HepG2 (cell line): ENCODE data around the gene PEX12. TPM values are rescaled to one million over a fixed set of nuclear protein-coding genes. Genes with fewer than 3 reads are reported as not detected.
A peak's percentile ranks its signal among the peaks of the same experiment; 100 is the strongest.

ENCODE experiments used
- MXI1 ChIP-seq: IDR thresholded peaks from 3 replicates; pipeline ENCODE4 v1.6.1; 2012; ENCODE audit warnings: low read depth, low read length, inconsistent platforms, borderline replicate concordance
- NFKBIZ ChIP-seq: IDR thresholded peaks from 2 replicates; pipeline ENCODE4 v1.6.1; 2018; ENCODE audit warnings: missing genetic modification reagents, missing compliant biosample characterization
- PHF8 ChIP-seq: sonication (generic); formaldehyde crosslinking; IDR thresholded peaks from 2 replicates; pipeline ENCODE4 v1.5.0; 2020; ENCODE audit warnings: missing genetic modification reagents
- RERE ChIP-seq: IDR thresholded peaks from 2 replicates; pipeline ENCODE4 v1.6.1; 2016; ENCODE audit warnings: low read depth, missing genetic modification reagents, missing compliant biosample characterization
- TRAFD1 ChIP-seq: sonication (generic); formaldehyde crosslinking; IDR thresholded peaks from 2 replicates; pipeline ENCODE4 v1.5.1; 2020; ENCODE audit warnings: missing genetic modification reagents, mild to moderate bottlenecking, borderline replicate concordance
- ZBTB34 ChIP-seq: sonication (generic); formaldehyde crosslinking; IDR thresholded peaks from 2 replicates; pipeline ENCODE4 v1.8.0; 2022; ENCODE audit warnings: mild to moderate bottlenecking, missing genetic modification reagents
- ZBTB38 ChIP-seq: sonication (generic); formaldehyde crosslinking; IDR thresholded peaks from 2 replicates; pipeline ENCODE4 v1.5.1; 2020; ENCODE audit warnings: mild to moderate bottlenecking, missing genetic modification reagents
- ZFP36L1 ChIP-seq: sonication (generic); formaldehyde crosslinking; IDR thresholded peaks from 2 replicates; pipeline ENCODE4 v1.8.0; 2022; ENCODE audit warnings: mild to moderate bottlenecking, missing genetic modification reagents, moderate library complexity
- ZSCAN25 ChIP-seq: sonication (generic); formaldehyde crosslinking; IDR thresholded peaks from 2 replicates; pipeline ENCODE4 v1.8.0; 2022; ENCODE audit warnings: mild to moderate bottlenecking, missing genetic modification reagents
- polyA plus RNA-seq, 8 experiments: library from polyadenylated mRNA; depleted of rRNA in 3 of 8; stranded (reverse) in 7 of 8; unstranded in 1 of 8; fragments of >200 nt; fragmentation: Illumina TruSeq in 4 of 8; extraction: Trizol in 4 of 8; gene quantifications; 2 replicates each; pipeline versions ENCODE4 v1.2.1 to v1.2.3, GENCODE V29; 2011 to 2016; ENCODE audit warnings: low read depth in 4 of 8, missing spikeins in 1 of 8, mixed read lengths in 1 of 8; ENCODE audit not compliant: insufficient read depth in 1 of 8
- total RNA-seq, 5 experiments: library from RNA; depleted of rRNA; stranded (reverse); fragments of >200 nt; fragmentation: Illumina TruSeq; extraction: Trizol; gene quantifications; 2 replicates each; pipeline ENCODE4 v1.2.3, GENCODE V29; 2016; ENCODE audit warnings: low read depth in 1 of 5
- TF ChIP-seq, protein P1 (sequence below): sonication (generic); formaldehyde crosslinking; IDR thresholded peaks from 2 replicates; pipeline ENCODE4 v1.4.0; 2020; ENCODE audit warnings: missing genetic modification reagents
- TF ChIP-seq, protein P2 (sequence below): sonication (generic); formaldehyde crosslinking; IDR thresholded peaks from 2 replicates; pipeline ENCODE4 v1.5.0; 2020; ENCODE audit warnings: missing genetic modification reagents
- TF ChIP-seq, protein P3 (sequence below), 2 experiments: sonication (generic) in 1 of 2; formaldehyde crosslinking in 1 of 2; IDR thresholded peaks; 2 replicates each; pipeline versions ENCODE4 v1.5.1 to v1.6.1; 2011 to 2020; ENCODE audit warnings: borderline replicate concordance in 1 of 2, low read depth in 1 of 2, low read length in 1 of 2, mild to moderate bottlenecking in 1 of 2, missing genetic modification reagents in 1 of 2, moderate library complexity in 1 of 2

The PEX12 gene
- total and polyA plus RNA-seq, 2 of the 13 experiments (the other 11 are each of a cell fraction or from before 2014, with no cell fraction given): 5.1 to 11.9 TPM

GRCh38 chr17:35568561-35568960, 9.8 kb downstream of the PEX12 start (continued):
- TF ChIP-seq, protein P1, sequence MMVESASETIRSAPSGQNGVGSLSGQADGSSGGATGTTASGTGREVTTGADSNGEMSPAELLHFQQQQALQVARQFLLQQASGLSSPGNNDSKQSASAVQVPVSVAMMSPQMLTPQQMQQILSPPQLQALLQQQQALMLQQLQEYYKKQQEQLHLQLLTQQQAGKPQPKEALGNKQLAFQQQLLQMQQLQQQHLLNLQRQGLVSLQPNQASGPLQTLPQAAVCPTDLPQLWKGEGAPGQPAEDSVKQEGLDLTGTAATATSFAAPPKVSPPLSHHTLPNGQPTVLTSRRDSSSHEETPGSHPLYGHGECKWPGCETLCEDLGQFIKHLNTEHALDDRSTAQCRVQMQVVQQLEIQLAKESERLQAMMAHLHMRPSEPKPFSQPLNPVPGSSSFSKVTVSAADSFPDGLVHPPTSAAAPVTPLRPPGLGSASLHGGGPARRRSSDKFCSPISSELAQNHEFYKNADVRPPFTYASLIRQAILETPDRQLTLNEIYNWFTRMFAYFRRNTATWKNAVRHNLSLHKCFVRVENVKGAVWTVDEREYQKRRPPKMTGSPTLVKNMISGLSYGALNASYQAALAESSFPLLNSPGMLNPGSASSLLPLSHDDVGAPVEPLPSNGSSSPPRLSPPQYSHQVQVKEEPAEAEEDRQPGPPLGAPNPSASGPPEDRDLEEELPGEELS (CRISPR knock-in tag): no peak
- no peak for TF ChIP-seq NFKBIZ (CRISPR knock-in tag)
- peak; percentile 66; the same call in 2 of the 3 replicates for TF ChIP-seq MXI1
- TF ChIP-seq ZBTB34 (CRISPR knock-in tag): no peak
- TF ChIP-seq, protein P2, sequence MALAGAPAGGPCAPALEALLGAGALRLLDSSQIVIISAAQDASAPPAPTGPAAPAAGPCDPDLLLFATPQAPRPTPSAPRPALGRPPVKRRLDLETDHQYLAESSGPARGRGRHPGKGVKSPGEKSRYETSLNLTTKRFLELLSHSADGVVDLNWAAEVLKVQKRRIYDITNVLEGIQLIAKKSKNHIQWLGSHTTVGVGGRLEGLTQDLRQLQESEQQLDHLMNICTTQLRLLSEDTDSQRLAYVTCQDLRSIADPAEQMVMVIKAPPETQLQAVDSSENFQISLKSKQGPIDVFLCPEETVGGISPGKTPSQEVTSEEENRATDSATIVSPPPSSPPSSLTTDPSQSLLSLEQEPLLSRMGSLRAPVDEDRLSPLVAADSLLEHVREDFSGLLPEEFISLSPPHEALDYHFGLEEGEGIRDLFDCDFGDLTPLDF (CRISPR knock-in tag): no peak
- no peak for TF ChIP-seq TRAFD1 (CRISPR knock-in tag)
- no peak for TF ChIP-seq ZFP36L1 (CRISPR knock-in tag)
- TF ChIP-seq RERE (CRISPR knock-in tag): no peak
- TF ChIP-seq PHF8 (CRISPR knock-in tag): no peak
- TF ChIP-seq ZSCAN25 (CRISPR knock-in tag): no peak
- no peak for TF ChIP-seq ZBTB38 (CRISPR knock-in tag)
- TF ChIP-seq, protein P3, sequence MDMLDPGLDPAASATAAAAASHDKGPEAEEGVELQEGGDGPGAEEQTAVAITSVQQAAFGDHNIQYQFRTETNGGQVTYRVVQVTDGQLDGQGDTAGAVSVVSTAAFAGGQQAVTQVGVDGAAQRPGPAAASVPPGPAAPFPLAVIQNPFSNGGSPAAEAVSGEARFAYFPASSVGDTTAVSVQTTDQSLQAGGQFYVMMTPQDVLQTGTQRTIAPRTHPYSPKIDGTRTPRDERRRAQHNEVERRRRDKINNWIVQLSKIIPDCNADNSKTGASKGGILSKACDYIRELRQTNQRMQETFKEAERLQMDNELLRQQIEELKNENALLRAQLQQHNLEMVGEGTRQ (IDR thresholded peaks at IDR 0.05; ENCODE audit: low read depth, low read length): no peak
- TF ChIP-seq, protein P3 (CRISPR knock-in tag; IDR thresholded peaks at IDR 0.05; ENCODE audit: borderline replicate concordance): no peak
